HG02943 (cell line): Measurements from ENCODE around the gene COG2.
"Not testable (repeated sequence)": the region's sequence is repeated elsewhere in the genome, so short reads cannot be mapped to it uniquely, and the experiment has no call there.

Experiments
- ATAC-seq: cut with Tn5 transposase; IDR thresholded peaks from one replicate; pipeline ENCODE4 v1.9.1; 2021; ENCODE audit warnings: mild to moderate bottlenecking, low read depth, moderate library complexity; ENCODE audit not compliant: unreplicated experiment

COG2 gene

GRCh38 chr1:230712470-230712942 lies 70.2 kb downstream of the COG2 start:
- no peak for ATAC-seq

GRCh38 chr1:230713138-230713537 lies 70.9 kb downstream of the COG2 start:
- ATAC-seq: no peak

DNA sequence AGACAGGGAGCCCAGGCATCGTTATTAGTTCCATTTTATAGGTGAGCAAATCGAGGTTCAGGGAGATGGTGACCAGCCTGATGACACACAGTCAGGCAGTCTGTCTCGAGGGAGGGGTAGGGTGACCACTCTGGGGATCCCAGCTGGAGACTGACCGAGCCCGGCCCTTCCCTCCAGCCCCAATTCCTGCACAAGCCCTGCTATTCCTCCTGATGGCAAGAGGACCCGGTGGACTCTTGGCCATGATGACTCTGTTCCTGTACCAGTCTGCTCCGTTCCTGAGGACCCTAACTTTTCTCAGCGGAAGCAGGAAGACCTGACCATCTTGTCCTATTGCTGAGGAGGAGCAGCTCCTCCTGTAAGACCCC lies 71.2 kb downstream of the COG2 start:
- ATAC-seq: no peak

GRCh38 chr1:230713915-230714764 lies 71.9 kb downstream of the COG2 start, which contains the start of gene AGT:
Gene AGT (minus strand): TSS chr1:230714122. CDS start chr1:230710823, 3,299 bp downstream.
- ATAC-seq: no peak

DNA sequence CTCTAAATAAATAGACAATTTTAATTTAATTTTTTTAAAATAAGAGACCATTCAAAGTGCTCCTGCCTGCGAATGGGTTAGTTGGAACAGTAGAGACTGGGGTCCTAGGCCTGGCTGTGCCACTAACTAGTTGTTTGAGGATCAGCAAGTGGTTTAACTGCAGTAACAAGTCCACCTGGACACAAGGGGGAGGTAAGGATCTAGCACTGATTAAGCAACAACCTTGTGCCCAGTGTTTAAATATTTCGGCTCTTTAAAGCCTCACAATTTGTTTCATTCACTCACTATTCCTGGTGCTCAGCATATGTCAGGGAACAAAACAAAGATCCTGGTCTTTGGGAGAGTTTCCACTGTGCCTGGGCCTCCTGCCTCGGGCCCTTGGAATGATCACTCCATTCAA lies 73.2 kb downstream of the COG2 start:
- no peak for ATAC-seq

- ATAC-seq: not testable (repeated sequence)
Observed at GRCh38 chr1:230716453-230716852, 74.2 kb downstream of the COG2 start.

DNA sequence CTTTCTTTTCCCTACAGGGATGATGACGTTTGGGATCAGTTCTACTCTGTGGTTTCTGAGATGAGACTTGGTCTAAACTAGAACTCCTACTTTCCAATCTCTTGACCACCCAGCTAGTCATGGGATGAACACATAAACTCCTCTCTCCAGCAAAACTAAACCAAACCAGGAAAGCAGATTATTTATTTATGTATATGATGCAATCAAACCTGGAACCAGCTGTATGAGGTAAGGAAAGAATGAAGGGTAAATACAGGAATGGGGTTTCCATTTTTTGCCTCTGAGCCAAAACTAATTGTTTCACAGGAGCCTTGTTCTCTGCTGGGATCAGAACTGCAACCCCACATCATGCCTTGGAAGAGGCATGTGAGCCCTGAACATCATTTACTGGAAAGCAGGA lies 75.0 kb downstream of the COG2 start:
- no peak for ATAC-seq

- ATAC-seq: not testable (repeated sequence)
Observed at GRCh38 chr1:230721849-230722522, 79.7 kb downstream of the COG2 start.

DNA sequence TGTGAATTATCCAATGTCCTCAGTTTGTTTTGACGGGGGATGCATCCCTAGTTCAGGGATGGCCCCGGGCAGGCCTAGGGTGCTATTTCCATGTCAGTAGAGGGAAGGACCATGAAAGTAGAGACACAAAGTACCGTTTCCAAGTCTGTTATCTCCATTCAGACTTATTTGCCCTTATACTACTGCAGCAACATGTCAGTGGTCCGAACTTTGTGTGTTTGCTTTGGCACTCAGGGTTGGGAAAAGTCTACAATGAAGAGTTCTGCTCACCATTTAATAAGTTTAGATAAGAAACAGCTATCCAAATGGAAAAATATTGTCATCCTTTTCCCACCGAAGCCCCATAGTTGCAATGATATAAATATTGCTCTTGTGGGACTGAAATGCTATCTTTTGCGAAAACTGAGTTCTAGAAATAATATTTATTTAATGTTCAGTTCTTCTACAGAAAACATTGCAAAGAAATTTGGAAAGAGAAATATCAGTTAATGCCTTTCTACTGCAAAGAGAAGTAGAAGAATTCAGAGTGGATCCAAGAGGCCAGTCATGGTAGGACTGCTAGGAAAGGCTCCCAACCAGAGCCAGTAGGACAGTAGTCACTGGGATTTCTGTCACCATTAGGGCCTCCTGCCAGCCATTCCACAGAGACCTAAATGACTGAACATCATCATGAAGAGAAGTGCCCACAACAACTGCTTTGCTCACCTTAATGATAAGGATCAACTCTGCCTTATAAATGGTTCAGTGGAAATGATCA lies 83.2 kb downstream of the COG2 start:
- ATAC-seq: no peak

DNA sequence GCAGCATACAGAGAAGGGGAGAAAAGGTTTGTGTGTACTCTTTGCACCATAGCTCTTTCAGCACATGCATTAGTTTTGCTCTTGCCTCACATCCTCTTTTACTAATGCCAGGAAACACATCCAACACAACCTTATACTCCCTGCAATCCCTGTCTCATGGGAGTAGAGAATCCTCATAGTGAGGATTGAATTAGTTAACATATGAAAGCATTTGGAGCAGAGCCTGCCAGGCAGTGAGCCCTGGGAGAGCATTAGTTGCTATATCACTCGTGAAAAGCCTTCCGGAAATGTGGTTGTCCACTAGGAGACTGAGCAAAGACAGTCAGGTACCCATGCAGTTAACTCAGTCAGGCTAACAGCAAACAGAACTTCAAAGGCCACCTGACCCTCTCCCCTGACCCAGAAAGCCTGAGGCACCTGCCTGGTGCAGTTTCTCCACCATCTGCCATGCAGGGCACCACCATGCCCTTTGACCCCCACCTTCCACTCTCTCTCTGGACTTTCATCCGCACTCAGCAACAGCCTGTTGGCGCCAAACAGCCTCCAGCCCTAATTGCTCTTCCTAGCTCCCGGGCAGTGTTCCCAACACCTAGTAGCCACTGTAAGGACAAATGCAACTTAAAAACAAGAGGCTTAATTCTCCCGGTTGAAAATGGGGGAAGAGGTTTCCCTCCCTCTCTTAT lies 86.6 kb downstream of the COG2 start:
- ATAC-seq: no peak

DNA sequence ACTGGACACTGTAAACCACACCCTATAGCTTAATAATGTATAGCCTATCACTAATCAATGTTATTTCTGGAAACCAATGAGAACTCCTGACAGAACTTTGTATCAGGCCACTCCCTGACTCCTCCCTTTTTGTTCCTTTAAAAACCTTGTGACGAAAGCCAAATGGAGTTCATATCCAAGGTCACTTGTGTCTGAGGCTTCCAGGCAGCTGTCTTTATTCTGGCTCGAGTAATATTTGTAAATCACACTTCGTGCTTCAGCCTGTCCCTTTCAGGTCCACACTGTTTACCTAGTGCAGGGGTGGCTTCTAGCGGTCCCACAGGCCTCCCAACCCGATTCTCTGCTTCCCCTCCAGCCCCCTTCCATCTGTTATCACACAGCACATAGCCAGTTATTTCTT lies 88.7 kb downstream of the COG2 start:
- ATAC-seq: no peak

DNA sequence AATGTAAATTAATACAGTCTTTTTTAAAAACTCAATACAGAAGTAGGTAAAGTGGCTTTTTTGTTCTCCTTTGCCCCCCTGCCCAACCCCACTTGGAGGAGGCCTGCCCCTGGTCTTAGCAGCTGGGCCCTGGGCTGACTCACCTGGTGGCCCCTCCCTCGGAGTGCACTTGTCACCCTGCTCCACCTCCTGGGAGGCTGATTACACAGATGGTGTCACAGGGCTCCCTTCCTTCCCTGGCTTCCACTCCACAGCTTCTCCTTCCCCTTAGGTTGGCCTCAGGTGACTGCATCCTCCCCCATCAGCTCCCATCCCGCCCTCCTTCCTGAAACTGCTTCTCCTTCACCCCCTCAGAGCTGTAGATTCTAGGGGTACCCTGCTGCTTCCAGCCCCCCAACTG lies 93.2 kb downstream of the COG2 start:
- no peak for ATAC-seq

DNA sequence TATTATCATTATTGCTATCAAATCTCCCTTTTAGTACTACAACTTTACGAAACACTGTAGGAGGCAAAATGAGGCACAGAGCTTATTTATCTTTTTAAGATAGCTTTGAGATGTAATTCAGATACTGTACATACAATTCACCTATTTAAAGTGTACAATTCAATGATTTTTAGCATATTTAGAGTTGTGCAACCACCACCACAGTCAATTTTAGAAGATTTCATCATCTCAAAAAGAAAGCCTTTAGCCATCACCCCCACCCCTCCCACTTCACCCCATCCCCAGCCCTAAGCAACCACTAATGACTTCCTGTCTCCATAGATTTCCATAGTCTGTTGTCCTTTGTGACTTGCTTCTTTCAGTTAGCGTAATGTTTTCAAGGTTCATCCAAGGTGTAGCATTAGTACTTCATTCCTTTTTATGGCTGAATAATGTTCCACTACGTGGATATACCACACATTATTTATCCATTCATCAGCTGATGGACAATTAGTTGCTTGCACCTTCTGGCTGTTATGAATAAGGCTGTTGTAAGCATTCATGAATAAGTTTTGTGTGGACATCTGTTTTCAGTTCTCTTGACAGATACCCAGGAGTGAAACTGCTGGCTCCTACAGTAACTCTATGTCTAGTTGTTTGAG lies 95.5 kb downstream of the COG2 start:
- no peak for ATAC-seq

- ATAC-seq: no peak
Observed at GRCh38 chr1:230739564-230740290, 97.4 kb downstream of the COG2 start.
